Mucosa of descending colon (tissue), 3 donors: ENCODE results near the gene RAD51AP1. TPM values are rescaled to one million over a fixed set of nuclear protein-coding genes. Genes with fewer than 3 reads are reported as not detected.
A peak's percentile ranks its signal among the peaks of the same experiment; 100 is the strongest.

Experiments
- ATAC-seq: fragments of 200-7000 bp; cut with Tn5 transposase; one replicate; pipeline ENCODE4 v1.9.1; 2020; ENCODE audit warnings: mild to moderate bottlenecking, moderate library complexity
- DNase-seq, 3 donors: peaks; one replicate each; pipeline ENCODE4 v3.0.0-alpha.2; 2020
- H3K36me3 ChIP-seq: fragments of 200-600 bp; one replicate; pipeline ENCODE4 v1.8.0; 2021; ENCODE audit warnings: low read depth, mild to moderate bottlenecking
- H3K4me1 ChIP-seq: fragments of 200-600 bp; one replicate; pipeline ENCODE4 v1.8.0; 2021; ENCODE audit warnings: low read depth, mild to moderate bottlenecking
- H3K4me3 ChIP-seq: fragments of 200-600 bp; one replicate; pipeline ENCODE4 v1.8.0; 2021; ENCODE audit warnings: mild to moderate bottlenecking
- H3K9me3 ChIP-seq: fragments of 200-600 bp; one replicate; pipeline ENCODE4 v1.8.0; 2021; ENCODE audit warnings: mild to moderate bottlenecking
- intact Hi-C, 2 donors: fragments of 100-400 bp; cut with DNase I in 1 of 2; cut with micrococcal nuclease in 1 of 2; formaldehyde crosslinking; loops; one replicate each; pipeline versions ENCODE4 v1.11.0 to v1.11.1; 2022; cut with DNase I, micrococcal nuclease
- total RNA-seq, 3 donors: library from RNA; stranded (reverse); fragmentation: NEBNext Ultra II Directional in 2 of 3; extraction: Animal tissue kit (Norgen Biotek cat#: 25700) in 2 of 3; gene quantifications; one replicate each; pipeline versions ENCODE4 v1.2.1 to v1.2.4, GENCODE V29; 2021 to 2023
- TF ChIP-seq, protein P1 (sequence below): fragments of 200-600 bp; IDR thresholded peaks from one replicate; pipeline ENCODE4 v1.8.0; 2022; ENCODE audit warnings: antibody characterized with exemption, mild to moderate bottlenecking
- donor health status: DM: no; HTN: no; CAD: no; lungs with moderate emphysema.
- donor health status: DM: no; HTN: no; CAD: no.
- donor health status: DM: no; HTN: yes; CAD: no.

The RAD51AP1 gene
- total RNA-seq, 3 donors from 2014 or later: 2.2 to 13.3 (median 4.4) TPM

- DNase-seq (no peak), ATAC-seq (no peak)
- intact Hi-C loops: no loop called here
- no peaks in the 10 kb centered on the region for H3K9me3 ChIP-seq
- H3K4me1 ChIP-seq: no peaks in the 10 kb centered on the region
- no peaks in the 10 kb centered on the region for H3K36me3 ChIP-seq
- H3K4me3 ChIP-seq: no peak overlapping the region
- TF ChIP-seq, protein P1, sequence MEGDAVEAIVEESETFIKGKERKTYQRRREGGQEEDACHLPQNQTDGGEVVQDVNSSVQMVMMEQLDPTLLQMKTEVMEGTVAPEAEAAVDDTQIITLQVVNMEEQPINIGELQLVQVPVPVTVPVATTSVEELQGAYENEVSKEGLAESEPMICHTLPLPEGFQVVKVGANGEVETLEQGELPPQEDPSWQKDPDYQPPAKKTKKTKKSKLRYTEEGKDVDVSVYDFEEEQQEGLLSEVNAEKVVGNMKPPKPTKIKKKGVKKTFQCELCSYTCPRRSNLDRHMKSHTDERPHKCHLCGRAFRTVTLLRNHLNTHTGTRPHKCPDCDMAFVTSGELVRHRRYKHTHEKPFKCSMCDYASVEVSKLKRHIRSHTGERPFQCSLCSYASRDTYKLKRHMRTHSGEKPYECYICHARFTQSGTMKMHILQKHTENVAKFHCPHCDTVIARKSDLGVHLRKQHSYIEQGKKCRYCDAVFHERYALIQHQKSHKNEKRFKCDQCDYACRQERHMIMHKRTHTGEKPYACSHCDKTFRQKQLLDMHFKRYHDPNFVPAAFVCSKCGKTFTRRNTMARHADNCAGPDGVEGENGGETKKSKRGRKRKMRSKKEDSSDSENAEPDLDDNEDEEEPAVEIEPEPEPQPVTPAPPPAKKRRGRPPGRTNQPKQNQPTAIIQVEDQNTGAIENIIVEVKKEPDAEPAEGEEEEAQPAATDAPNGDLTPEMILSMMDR: no peak
Measured at GRCh38 chr12:4569261-4569660, 30.6 kb downstream of the RAD51AP1 start.

- DNase-seq: no peak
- TF ChIP-seq, protein P1: no peak
- ATAC-seq: no peak
- intact Hi-C loops: no loop called here
- Histone ChIP-seq H3K9me3 (no peaks in the 10 kb centered on the region), H3K4me3 (no peak overlapping the region), H3K4me1 (no peaks in the 10 kb centered on the region), H3K36me3 (no peaks in the 10 kb centered on the region)
Measured at GRCh38 chr12:4572680-4573079, 34.0 kb downstream of the RAD51AP1 start.

- Histone ChIP-seq H3K4me1 (no peaks in the 10 kb centered on the region), H3K9me3 (no peaks in the 10 kb centered on the region), H3K36me3 (no peaks in the 10 kb centered on the region), H3K4me3 (no peak overlapping the region)
- TF ChIP-seq, protein P1: no peak
- ATAC-seq: peak; percentile 89
- peak in 1 of 3 donors; percentile 58 for DNase-seq
- intact Hi-C loops: loop anchor here in 1 of 2 donors (1.0 kb wide), 1 partner anchor 179 kb away; no protein-coding TSS in a partner anchor
Measured at GRCh38 chr12:4579305-4580102, 40.8 kb downstream of the RAD51AP1 start.

GRCh38 chr12:4580281-4580688, 41.6 kb downstream of the RAD51AP1 start:
- DNase-seq (no peak), ATAC-seq (no peak)
- no peaks in the 10 kb centered on the region for H3K4me1 ChIP-seq
- H3K9me3 ChIP-seq: no peaks in the 10 kb centered on the region
- intact Hi-C loops: no loop called here
- TF ChIP-seq, protein P1: no peak
- no peak overlapping the region for H3K4me3 ChIP-seq
- H3K36me3 ChIP-seq: no peaks in the 10 kb centered on the region

- TF ChIP-seq, protein P1: no peak
- Histone ChIP-seq H3K9me3 (no peaks in the 10 kb centered on the region), H3K36me3 (no peaks in the 10 kb centered on the region), H3K4me1 (no peaks in the 10 kb centered on the region), H3K4me3 (no peak overlapping the region)
- DNase-seq: no peak
- no peak for ATAC-seq
- intact Hi-C loops: no loop called here
Measured at GRCh38 chr12:4584281-4584680, 45.6 kb downstream of the RAD51AP1 start.
